GM04503 (cell line): ENCODE data around the gene LY9.
"Not testable (repeated sequence)": the region's sequence is repeated elsewhere in the genome, so short reads cannot be mapped to it uniquely, and the experiment has no call there.

ENCODE experiments used
- DNase-seq: peaks from one replicate; pipeline ENCODE4 v3.0.0-alpha.2; 2012; ENCODE audit warnings: low read depth

The LY9 gene

GRCh38 chr1:160866001-160866694, 70.2 kb downstream of the LY9 start:
- no peak for DNase-seq

DNA sequence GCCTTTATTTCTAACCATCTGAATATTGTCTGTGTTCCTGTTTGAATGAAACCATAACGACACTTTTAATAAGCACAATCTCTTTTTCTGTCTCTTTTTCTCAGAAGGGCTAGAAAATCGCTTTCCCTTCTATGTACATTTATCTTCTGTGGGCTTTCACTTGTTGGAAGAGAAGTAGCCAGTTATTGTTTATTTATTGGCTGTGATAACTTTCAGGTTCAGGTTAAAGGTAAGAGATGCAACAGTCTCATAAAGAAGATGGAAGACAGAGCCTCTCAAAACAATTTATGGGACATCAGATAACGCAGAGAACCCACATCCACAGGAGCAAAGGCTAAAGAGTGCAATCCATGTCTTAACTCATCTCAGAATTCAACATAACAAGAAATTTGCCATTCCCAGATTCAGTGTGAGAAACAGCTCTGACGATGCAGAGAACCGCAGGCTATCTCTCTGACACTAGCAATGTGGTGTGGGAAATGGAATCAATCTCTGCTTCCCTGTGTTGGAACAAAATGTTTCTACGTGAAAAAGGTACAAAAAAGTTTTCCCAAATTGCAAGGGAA, 70.8 kb downstream of the LY9 start:
- no peak for DNase-seq

GRCh38 chr1:160867651-160868050, 71.7 kb downstream of the LY9 start:
- DNase-seq: not testable (repeated sequence)

DNA sequence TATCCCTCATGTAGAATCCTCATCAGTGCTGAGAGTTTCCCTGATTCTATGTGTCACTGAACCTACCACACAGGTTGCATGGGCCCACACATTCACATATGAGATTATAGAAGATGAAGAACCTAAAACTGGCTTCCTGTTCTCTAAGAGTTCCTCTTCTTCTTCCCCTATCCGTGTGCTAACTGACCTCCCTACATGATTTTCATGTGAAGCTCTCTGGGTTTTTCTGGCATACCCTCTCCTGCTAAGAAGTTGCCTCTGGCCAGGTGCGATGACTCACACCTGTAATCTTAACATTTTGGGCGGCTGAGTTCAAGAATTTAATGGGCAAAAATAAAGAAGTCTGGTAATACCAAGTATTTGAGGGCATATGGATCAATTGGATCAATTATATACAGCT, 72.2 kb downstream of the LY9 start:
- DNase-seq: no peak

DNA sequence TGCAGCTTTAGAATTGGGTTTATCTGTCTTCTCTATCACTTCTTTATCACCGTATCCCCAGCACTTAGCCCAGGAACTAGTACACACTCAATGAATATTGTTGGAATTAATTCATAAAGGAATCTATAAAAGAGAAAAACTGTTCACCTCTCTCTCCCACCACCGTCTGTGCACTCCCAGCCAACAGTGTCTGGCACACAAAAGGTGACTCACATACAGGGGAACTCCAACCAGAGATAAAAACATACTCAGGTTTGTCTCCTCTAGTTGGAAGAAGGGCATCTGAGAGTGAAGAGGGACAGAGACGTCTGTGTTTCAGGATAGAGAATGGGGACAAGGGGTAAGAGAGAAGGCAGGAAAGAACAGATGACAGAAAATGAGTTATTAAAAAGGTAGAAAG, 79.0 kb downstream of the LY9 start:
- DNase-seq: no peak

DNA sequence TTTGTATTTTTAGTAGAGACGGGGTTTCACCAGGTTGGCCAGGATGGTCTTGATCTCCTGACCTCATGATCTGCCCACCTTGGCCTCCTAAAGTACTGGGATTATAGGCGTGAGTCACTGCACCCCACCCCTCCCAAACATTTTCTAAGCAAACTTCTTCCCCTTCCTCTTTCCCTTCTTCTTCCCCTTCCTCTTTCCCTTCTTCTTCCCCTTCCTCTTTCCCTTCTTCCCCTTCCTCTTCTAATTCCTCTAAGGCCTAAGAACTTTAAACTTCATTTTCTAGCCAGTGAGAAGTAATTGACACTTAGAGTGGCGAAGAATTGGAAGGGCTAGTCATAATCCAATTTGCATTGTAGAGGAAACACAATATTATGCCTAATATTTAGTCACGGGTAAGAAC, 79.6 kb downstream of the LY9 start:
- not testable (repeated sequence) for DNase-seq

DNA sequence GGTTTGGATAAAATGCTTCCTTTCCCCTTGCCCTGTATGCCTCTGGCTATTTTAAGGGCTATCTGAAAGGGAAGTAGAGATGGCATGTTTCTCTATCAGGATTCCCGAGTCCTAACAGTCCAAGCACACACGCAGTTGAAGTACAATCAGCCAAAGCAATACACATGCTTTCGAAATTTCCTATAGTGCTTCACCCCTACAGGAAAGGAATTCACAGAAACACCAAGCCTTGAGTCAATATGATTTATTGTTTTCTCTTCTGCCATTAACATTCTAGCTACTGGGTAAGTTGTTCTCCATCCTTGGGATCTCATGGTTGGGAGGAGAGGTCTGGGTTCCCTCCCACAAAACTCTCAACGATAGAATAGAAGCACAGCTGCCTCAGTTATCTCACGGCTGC, 80.3 kb downstream of the LY9 start:
- DNase-seq: no peak

DNA sequence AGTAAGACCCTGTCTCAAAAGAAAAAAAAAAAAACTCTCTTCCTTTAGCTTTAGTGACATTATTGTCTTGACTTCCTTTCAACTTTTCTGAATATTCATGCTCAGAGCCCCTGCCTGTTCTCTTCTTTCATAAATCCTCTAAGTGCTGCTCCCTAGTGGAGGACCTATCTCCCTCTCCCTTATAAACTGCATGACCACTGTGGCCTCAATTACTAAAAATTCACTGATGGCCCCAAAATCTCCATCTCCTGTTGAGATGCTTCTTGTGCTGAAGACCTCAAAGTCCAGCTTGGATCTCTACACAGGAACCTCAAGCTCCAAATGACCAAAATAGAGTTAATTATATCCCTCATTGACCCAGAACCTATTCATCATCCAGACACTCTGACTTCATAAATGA, 81.2 kb downstream of the LY9 start:
- no peak for DNase-seq
